Activated CD8-positive, alpha-beta memory T cell treated with anti-CD3 and anti-CD28 coated beads for 48 hours (primary cell): ENCODE results near the gene ZBTB47.

Experiments used
- DNase-seq, 3 experiments: peaks; one replicate each; pipeline ENCODE4 v3.0.0-alpha.2; 2020; ENCODE audit warnings: low read depth in 2 of 3, low spot score in 2 of 3

Gene ZBTB47

GRCh38 chr3:42665050-42665878 is 11.8 kb downstream of the ZBTB47 start:
- no peak for DNase-seq

- DNase-seq: no peak
Measured at GRCh38 chr3:42666022-42666421, 12.5 kb downstream of the ZBTB47 start.

GRCh38 chr3:42666577-42666998 is 13.1 kb downstream of the ZBTB47 start:
- DNase-seq: no peak

GRCh38 chr3:42667096-42667522 is 13.6 kb downstream of the ZBTB47 start:
- no peak for DNase-seq

GRCh38 chr3:42667523-42668412 is 14.3 kb downstream of the ZBTB47 start:
- no peak for DNase-seq

- DNase-seq: no peak
Measured at GRCh38 chr3:42668413-42668760, 14.9 kb downstream of the ZBTB47 start.

GRCh38 chr3:42668793-42669217 is 15.3 kb downstream of the ZBTB47 start:
- no peak for DNase-seq

- no peak for DNase-seq
Measured at GRCh38 chr3:42670051-42670576, 16.6 kb downstream of the ZBTB47 start.

GRCh38 chr3:42670670-42671069 is 17.2 kb downstream of the ZBTB47 start:
- DNase-seq: no peak

GRCh38 chr3:42672515-42672914 is 19.0 kb downstream of the ZBTB47 start:
- no peak for DNase-seq

GRCh38 chr3:42673082-42673481 is 19.6 kb downstream of the ZBTB47 start:
- no peak for DNase-seq

DNA sequence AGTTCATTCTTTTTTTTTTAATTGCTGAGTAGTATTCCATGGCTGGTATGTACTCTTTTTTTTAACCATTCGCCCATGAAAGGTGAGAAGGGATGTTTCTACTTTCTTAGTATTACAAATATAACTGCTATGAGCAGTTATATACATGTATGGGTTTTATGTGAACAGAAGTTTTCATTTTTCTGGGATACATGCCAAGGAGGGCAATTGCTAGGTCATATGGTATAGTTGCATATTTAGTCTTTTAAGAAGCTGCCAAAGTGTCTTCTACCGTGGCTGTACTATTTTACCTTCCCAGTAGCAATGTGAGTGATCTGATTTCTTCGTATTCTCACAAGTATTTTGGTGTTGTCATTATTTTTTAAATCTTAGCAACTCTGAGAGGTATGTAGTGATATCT is 20.6 kb downstream of the ZBTB47 start:
- no peak for DNase-seq

- DNase-seq: no peak
Measured at GRCh38 chr3:42675909-42676308, 22.4 kb downstream of the ZBTB47 start.

- no peak for DNase-seq
Measured at GRCh38 chr3:42678447-42678846, 24.9 kb downstream of the ZBTB47 start.

GRCh38 chr3:42680271-42680670 is 26.8 kb downstream of the ZBTB47 start:
- DNase-seq: no peak

- no peak for DNase-seq
Measured at GRCh38 chr3:42680806-42681205, 27.3 kb downstream of the ZBTB47 start.

DNA sequence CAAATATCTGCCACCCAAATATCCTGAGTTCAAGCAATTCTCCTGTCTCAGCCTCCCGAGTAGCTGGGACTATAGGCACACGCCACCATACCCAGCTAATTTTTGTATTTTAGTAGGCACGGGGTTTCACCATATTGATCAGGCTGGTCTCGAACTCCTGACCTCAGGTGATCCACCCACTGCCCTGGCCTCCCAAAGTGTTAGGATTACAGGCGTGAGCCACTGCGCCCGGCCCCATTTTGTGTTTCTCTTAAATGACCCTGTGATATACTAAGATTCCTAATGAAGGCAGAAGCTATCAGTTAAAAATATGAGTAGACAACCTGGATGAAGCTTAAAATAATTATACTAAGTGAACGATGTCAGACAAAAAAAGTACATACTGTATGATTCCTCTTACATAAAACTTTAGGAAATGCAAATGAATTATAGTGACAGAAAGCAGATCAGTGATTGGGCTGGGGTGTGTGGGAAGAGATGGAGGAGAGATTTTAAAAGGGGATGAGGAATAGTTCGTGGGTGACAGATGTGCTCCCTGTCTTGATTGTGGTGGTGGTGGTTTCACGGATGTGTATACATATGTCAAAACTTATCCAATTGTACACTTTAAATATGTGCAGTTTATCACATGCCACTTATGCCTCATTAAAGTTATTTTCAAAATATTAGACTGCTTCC is 28.0 kb downstream of the ZBTB47 start:
- DNase-seq: no peak

DNA sequence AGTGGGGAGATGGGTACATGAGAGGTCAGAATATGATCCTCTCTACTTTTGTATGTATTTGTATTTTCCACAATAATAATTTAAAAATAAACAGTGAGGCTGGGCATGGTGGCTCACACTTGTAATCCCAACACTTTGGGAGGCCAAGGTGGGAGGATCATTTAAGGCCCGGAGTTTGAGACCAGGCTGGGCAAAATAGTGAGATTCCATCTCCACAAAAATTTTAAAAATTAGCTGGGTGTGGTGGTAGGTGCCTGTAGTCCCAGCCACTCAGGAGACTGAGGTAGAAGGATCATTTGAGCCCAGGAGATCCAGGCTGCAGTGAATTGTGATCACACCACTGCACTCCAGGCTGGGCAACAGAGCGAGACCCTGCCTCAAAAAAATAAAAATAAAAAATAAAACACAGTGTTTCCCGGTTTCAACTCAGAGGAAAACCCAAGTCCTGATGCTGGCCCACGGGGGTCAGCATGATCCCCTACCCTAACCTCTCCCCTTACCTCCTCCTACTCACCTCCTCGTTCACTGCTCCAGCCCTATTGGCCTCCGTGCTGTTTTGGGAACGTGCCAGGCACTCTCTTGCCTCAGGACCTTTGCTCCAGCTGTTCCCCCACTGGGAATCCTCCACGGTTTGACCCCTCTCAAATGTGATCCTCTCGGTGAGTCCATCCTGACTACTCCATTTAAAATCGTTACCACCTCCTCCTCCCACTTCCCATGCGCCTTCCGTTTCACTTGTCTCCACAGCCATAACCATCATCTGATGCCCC is 29.0 kb downstream of the ZBTB47 start:
- no peak for DNase-seq

DNA sequence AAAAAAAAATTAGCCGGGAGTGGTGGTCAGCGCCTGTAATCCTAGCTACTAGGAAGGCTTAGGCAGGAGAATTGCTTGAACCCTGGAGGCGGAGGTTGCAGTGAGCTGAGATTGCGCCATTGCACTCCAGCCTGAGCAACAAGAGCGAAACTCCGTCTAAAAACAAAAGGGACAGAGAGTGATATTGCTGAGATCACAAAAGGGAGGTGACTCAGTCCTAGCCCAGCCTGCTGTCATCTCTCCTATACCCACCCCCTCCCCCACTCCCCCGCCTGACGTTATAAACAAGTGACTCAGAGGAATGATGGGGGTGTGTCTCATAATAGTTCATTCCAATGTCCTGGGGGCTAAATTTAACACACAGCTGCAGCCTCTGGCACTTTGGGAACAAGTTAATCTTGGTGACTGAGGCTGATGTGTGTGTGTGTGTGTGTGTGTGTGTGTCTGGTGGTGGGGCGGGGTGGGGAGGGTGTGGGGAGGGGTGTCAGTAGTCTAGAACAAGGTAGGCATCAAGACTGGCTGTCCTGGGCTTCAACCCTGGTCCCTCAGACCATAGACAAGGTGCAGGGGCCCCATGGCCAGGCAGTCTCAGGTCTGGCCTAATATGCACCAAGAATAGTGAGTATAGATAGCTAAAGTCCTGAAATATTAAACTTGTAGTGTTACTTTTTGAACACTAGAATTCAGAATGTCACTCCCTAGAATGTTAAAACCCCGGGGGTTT is 30.5 kb downstream of the ZBTB47 start:
- DNase-seq: peak in 1 of 3 experiments; percentile 6
